Calu3 (cell line): ENCODE results near the gene TSPAN9. TPM values are rescaled to one million over a fixed set of nuclear protein-coding genes. Genes with fewer than 3 reads are reported as not detected.

Experiments
- BruUV-seq: library from RNA; stranded (reverse); fragments of 400-500 nt; replicated peaks from 2 replicates; lab custom pipeline; 2021; lab: Mats Ljungman, UMichigan
- CTCF ChIA-PET: fragments of 300-600 bp; sonication (Branson Sonifier 250); formaldehyde crosslinking; loops from one replicate; lab custom pipeline; 2022; ENCODE audit warnings: antibody characterized with exemption; lab: Charles Lee
- DNase-seq: peaks from one replicate; pipeline ENCODE4 v3.0.0; 2022
- H3K27ac Mint-ChIP-seq: one replicate; pipeline ENCODE4 v1.8.0; 2022; ENCODE audit warnings: mixed read lengths; ENCODE audit not compliant: unreplicated experiment
- H3K27me3 Mint-ChIP-seq: one replicate; pipeline ENCODE4 v1.8.0; 2022; ENCODE audit warnings: mixed read lengths; ENCODE audit not compliant: unreplicated experiment
- H3K36me3 Mint-ChIP-seq: one replicate; pipeline ENCODE4 v1.8.0; 2022; ENCODE audit warnings: mild to moderate bottlenecking, moderate library complexity, mixed read lengths; ENCODE audit not compliant: insufficient read depth, unreplicated experiment
- H3K4me1 Mint-ChIP-seq: one replicate; pipeline ENCODE4 v1.8.0; 2022; ENCODE audit warnings: mild to moderate bottlenecking, low read depth, mixed read lengths; ENCODE audit not compliant: unreplicated experiment
- H3K4me3 Mint-ChIP-seq: one replicate; pipeline ENCODE4 v1.8.0; 2022; ENCODE audit warnings: mild to moderate bottlenecking, low read depth, moderate library complexity, mixed read lengths; ENCODE audit not compliant: unreplicated experiment
- H3K9me3 Mint-ChIP-seq: one replicate; pipeline ENCODE4 v1.8.0; 2022; ENCODE audit warnings: low read depth, mixed read lengths; ENCODE audit not compliant: unreplicated experiment
- CTCF ChIP-seq: fragments of 200-600 bp; IDR thresholded peaks from one replicate; pipeline ENCODE4 v1.8.0; 2022; ENCODE audit warnings: antibody characterized with exemption; ENCODE audit not compliant: unreplicated experiment
- intact Hi-C: fragments of 100-400 bp; cut with micrococcal nuclease; formaldehyde crosslinking; loops from one replicate; pipeline ENCODE4 v1.10.0; 2022; ENCODE audit not compliant: unreplicated experiment
- total RNA-seq: library from RNA; stranded (reverse); gene quantifications from 2 replicates; pipeline ENCODE4 v1.2.3, GENCODE V29; 2022

The TSPAN9 gene
- total RNA-seq, 1 experiment from 2014 or later = 6.0 TPM

GRCh38 chr12:3105690-3106479, 28.7 kb downstream of the TSPAN9 start:
- CTCF ChIA-PET = no interaction called here
- TF ChIP-seq CTCF = no peak

GRCh38 chr12:3106579-3106978, 29.4 kb downstream of the TSPAN9 start:
- CTCF ChIA-PET = no interaction called here
- intact Hi-C loops = no loop called here
- H3K27ac Mint-ChIP-seq = no peak overlapping the region
- no peaks in the 10 kb centered on the region for H3K9me3 Mint-ChIP-seq
- H3K4me1 Mint-ChIP-seq = no peaks in the 10 kb centered on the region
- no TSS peak for BruUV-seq
- DNase-seq = no peak
- no peak for TF ChIP-seq CTCF
- H3K36me3 Mint-ChIP-seq = no peaks in the 10 kb centered on the region
- H3K4me3 Mint-ChIP-seq = no peak overlapping the region
- H3K27me3 Mint-ChIP-seq = no peaks in the 10 kb centered on the region

More at GRCh38 chr12:3105690-3106479, 28.7 kb downstream of the TSPAN9 start:
- no peak overlapping the region for H3K27ac Mint-ChIP-seq
- H3K4me3 Mint-ChIP-seq = no peak overlapping the region
- peaks cover 7% of the 10 kb centered on the region for H3K27me3 Mint-ChIP-seq
- no peak for DNase-seq
- intact Hi-C loops = no loop called here
- no TSS peak for BruUV-seq
- H3K4me1 Mint-ChIP-seq = no peaks in the 10 kb centered on the region
- H3K9me3 Mint-ChIP-seq = no peaks in the 10 kb centered on the region
- H3K36me3 Mint-ChIP-seq = no peaks in the 10 kb centered on the region

- no peaks in the 10 kb centered on the region for H3K27me3 Mint-ChIP-seq
- H3K9me3 Mint-ChIP-seq = no peaks in the 10 kb centered on the region
- no peak for DNase-seq
- no peak for TF ChIP-seq CTCF
- no peaks in the 10 kb centered on the region for H3K36me3 Mint-ChIP-seq
- CTCF ChIA-PET = no interaction called here
- intact Hi-C loops = no loop called here
- H3K4me1 Mint-ChIP-seq = no peaks in the 10 kb centered on the region
- H3K4me3 Mint-ChIP-seq = no peak overlapping the region
- no TSS peak for BruUV-seq
- H3K27ac Mint-ChIP-seq = no peak overlapping the region
Observed at GRCh38 chr12:3107071-3107583, 29.9 kb downstream of the TSPAN9 start.

GRCh38 chr12:3107954-3108353, 30.8 kb downstream of the TSPAN9 start:
- H3K4me3 Mint-ChIP-seq = no peak overlapping the region

More at GRCh38 chr12:3107954-3108353, 30.8 kb downstream of the TSPAN9 start:
- no peaks in the 10 kb centered on the region for H3K36me3 Mint-ChIP-seq
- no peaks in the 10 kb centered on the region for H3K27me3 Mint-ChIP-seq
- no peaks in the 10 kb centered on the region for H3K9me3 Mint-ChIP-seq
- no peaks in the 10 kb centered on the region for H3K4me1 Mint-ChIP-seq
- no peak overlapping the region for H3K27ac Mint-ChIP-seq
- TF ChIP-seq CTCF = no peak
- intact Hi-C loops = no loop called here
- DNase-seq = no peak
- BruUV-seq = no TSS peak
- CTCF ChIA-PET = no interaction called here
